GM18505 (cell line): Measurements from ENCODE around the gene EDN3.
"Not testable (repeated sequence)": the region's sequence is repeated elsewhere in the genome, so short reads cannot be mapped to it uniquely, and the experiment has no call there.

Source experiments
- ATAC-seq: cut with Tn5 transposase; IDR thresholded peaks from one replicate; pipeline ENCODE4 v1.9.1; 2021; ENCODE audit not compliant: unreplicated experiment
- POLR2A ChIP-seq: IDR thresholded peaks from 4 replicates; pipeline ENCODE4 v1.6.1; 2011; ENCODE audit warnings: borderline replicate concordance; ENCODE audit not compliant: insufficient read depth, insufficient read length; ENCODE audit errors: extremely low read depth

EDN3 gene

GRCh38 chr20:59334651-59335300 is 34.4 kb downstream of the EDN3 start:
- no peak for TF ChIP-seq POLR2A
- ATAC-seq: no peak

- no peak for TF ChIP-seq POLR2A
- no peak for ATAC-seq
Measured at GRCh38 chr20:59335377-59335776, 35.0 kb downstream of the EDN3 start.

GRCh38 chr20:59336540-59336939 is 36.1 kb downstream of the EDN3 start:
- TF ChIP-seq POLR2A: no peak
- ATAC-seq: no peak

GRCh38 chr20:59338444-59338843 is 38.0 kb downstream of the EDN3 start:
- not testable (repeated sequence) for ATAC-seq

- TF ChIP-seq POLR2A: no peak
Measured at GRCh38 chr20:59340201-59340885, 39.9 kb downstream of the EDN3 start.

GRCh38 chr20:59341285-59342022 is 41.0 kb downstream of the EDN3 start:
- not testable (repeated sequence) for ATAC-seq

More at GRCh38 chr20:59340201-59340885, 39.9 kb downstream of the EDN3 start:
- no peak for ATAC-seq

- no peak for TF ChIP-seq POLR2A
Measured at GRCh38 chr20:59342023-59342957, 41.9 kb downstream of the EDN3 start.

GRCh38 chr20:59346061-59346460 is 45.6 kb downstream of the EDN3 start:
- no peak for TF ChIP-seq POLR2A
- ATAC-seq: no peak

More at GRCh38 chr20:59342023-59342957, 41.9 kb downstream of the EDN3 start:
- no peak for ATAC-seq

- no peak for TF ChIP-seq POLR2A
- ATAC-seq: no peak
Measured at GRCh38 chr20:59349277-59349676, 48.9 kb downstream of the EDN3 start.

- no peak for ATAC-seq
- TF ChIP-seq POLR2A: no peak
Measured at GRCh38 chr20:59350330-59351156, 50.1 kb downstream of the EDN3 start.

GRCh38 chr20:59351157-59352040 is 51.0 kb downstream of the EDN3 start:
- no peak for ATAC-seq
- TF ChIP-seq POLR2A: no peak
